ENCODE results near the gene MYO5A. TPM values are rescaled to one million over a fixed set of nuclear protein-coding genes. Genes with fewer than 3 reads are reported as not detected.

Gene MYO5A
- total and polyA plus RNA-seq, 9 of the 15 experiments (the other 6 are each of a cell fraction or from before 2014, with no cell fraction given) = 0.03 to 0.82 (median 0.40) TPM

GRCh38 chr15:52385670-52386069, 143.0 kb downstream of the MYO5A start:
- ATAC-seq = no peak
- Histone ChIP-seq H3K9me3 (replicated peaks; ENCODE audit: control insufficient read depth, insufficient read depth, low read depth, low read length) (no peaks in the 10 kb centered on the region), H3K27me3 (ENCODE audit: control insufficient read depth in 2 of 2, insufficient read depth in 2 of 2, low read length in 2 of 2) (peaks cover 2 to 10% of the 10 kb centered on the region in 2 experiments; a peak in 2 of 5 replicates), H3K79me2 (ENCODE audit: control insufficient read depth, insufficient read depth, low read length) (no peaks in the 10 kb centered on the region), H4K20me1 (replicated peaks; ENCODE audit: control insufficient read depth, insufficient read depth, low read length) (no peaks in the 10 kb centered on the region), H3K36me3 (ENCODE audit: control insufficient read depth, insufficient read depth, low read length) (no peaks in the 10 kb centered on the region), H3K4me1 (replicated peaks in 1 of 2; ENCODE audit: control insufficient read depth in 2 of 2, insufficient read depth in 2 of 2, low read length in 2 of 2) (no peaks in the 10 kb centered on the region), H3K9ac (ENCODE audit: insufficient read depth in 1 of 2, low read depth in 2 of 2, low read length in 2 of 2) (no peak overlapping the region), H3K4me3 (no peak overlapping the region), H3K9me1 (ENCODE audit: control insufficient read depth, insufficient read depth, low read length) (no peaks in the 10 kb centered on the region), H2AFZ (ENCODE audit: low read depth, low read length) (no peak overlapping the region), H3K27ac (ENCODE audit: extremely low read depth, low read depth, low read length) (no peak overlapping the region), H3K4me2 (ENCODE audit: insufficient read depth, low read length) (no peak overlapping the region)
- TF ChIP-seq, protein P1, sequence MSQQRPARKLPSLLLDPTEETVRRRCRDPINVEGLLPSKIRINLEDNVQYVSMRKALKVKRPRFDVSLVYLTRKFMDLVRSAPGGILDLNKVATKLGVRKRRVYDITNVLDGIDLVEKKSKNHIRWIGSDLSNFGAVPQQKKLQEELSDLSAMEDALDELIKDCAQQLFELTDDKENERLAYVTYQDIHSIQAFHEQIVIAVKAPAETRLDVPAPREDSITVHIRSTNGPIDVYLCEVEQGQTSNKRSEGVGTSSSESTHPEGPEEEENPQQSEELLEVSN (IDR thresholded peaks at IDR 0.05; ENCODE audit: borderline replicate concordance in 1 of 2, extremely low read depth in 1 of 2, insufficient read depth in 1 of 2, insufficient read length in 1 of 2, low read depth in 1 of 2, low read length in 1 of 2, poor library complexity in 1 of 2, severe bottlenecking in 1 of 2) = no peak
- no peak for TF ChIP-seq DNMT1 (IDR thresholded peaks at IDR 0.05)
- TF ChIP-seq ZNF140 (CRISPR knock-in tag; IDR thresholded peaks at IDR 0.05) = no peak
- TF ChIP-seq NEUROD1 (IDR thresholded peaks at IDR 0.05; ENCODE audit: borderline replicate concordance, low read depth, low read length, partially characterized antibody) = no peak
- TF ChIP-seq TFAM (CRISPR knock-in tag; conservative IDR thresholded peaks at IDR 0.05) = no peak
- TF ChIP-seq ZNF165 (CRISPR knock-in tag; IDR thresholded peaks at IDR 0.05; ENCODE audit: borderline replicate concordance) = no peak
- TF ChIP-seq, protein P2, sequence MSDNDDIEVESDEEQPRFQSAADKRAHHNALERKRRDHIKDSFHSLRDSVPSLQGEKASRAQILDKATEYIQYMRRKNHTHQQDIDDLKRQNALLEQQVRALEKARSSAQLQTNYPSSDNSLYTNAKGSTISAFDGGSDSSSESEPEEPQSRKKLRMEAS (CRISPR knock-in tag; IDR thresholded peaks at IDR 0.05) = no peak
- TF ChIP-seq SMAD2 (IDR thresholded peaks at IDR 0.05; ENCODE audit: low read depth, low read length) = no peak
- TF ChIP-seq, protein P3, sequence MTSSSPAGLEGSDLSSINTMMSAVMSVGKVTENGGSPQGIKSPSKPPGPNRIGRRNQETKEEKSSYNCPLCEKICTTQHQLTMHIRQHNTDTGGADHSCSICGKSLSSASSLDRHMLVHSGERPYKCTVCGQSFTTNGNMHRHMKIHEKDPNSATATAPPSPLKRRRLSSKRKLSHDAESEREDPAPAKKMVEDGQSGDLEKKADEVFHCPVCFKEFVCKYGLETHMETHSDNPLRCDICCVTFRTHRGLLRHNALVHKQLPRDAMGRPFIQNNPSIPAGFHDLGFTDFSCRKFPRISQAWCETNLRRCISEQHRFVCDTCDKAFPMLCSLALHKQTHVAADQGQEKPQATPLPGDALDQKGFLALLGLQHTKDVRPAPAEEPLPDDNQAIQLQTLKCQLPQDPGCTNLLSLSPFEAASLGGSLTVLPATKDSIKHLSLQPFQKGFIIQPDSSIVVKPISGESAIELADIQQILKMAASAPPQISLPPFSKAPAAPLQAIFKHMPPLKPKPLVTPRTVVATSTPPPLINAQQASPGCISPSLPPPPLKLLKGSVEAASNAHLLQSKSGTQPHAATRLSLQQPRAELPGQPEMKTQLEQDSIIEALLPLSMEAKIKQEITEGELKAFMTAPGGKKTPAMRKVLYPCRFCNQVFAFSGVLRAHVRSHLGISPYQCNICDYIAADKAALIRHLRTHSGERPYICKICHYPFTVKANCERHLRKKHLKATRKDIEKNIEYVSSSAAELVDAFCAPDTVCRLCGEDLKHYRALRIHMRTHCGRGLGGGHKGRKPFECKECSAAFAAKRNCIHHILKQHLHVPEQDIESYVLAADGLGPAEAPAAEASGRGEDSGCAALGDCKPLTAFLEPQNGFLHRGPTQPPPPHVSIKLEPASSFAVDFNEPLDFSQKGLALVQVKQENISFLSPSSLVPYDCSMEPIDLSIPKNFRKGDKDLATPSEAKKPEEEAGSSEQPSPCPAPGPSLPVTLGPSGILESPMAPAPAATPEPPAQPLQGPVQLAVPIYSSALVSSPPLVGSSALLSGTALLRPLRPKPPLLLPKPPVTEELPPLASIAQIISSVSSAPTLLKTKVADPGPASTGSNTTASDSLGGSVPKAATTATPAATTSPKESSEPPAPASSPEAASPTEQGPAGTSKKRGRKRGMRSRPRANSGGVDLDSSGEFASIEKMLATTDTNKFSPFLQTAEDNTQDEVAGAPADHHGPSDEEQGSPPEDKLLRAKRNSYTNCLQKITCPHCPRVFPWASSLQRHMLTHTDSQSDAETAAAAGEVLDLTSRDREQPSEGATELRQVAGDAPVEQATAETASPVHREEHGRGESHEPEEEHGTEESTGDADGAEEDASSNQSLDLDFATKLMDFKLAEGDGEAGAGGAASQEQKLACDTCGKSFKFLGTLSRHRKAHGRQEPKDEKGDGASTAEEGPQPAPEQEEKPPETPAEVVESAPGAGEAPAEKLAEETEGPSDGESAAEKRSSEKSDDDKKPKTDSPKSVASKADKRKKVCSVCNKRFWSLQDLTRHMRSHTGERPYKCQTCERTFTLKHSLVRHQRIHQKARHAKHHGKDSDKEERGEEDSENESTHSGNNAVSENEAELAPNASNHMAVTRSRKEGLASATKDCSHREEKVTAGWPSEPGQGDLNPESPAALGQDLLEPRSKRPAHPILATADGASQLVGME (CRISPR knock-in tag; IDR thresholded peaks at IDR 0.05) = no peak
- no peak for TF ChIP-seq FOXA1 (IDR thresholded peaks at IDR 0.05; ENCODE audit: borderline replicate concordance)
- TF ChIP-seq RUNX1 (IDR thresholded peaks at IDR 0.05; ENCODE audit: low read depth) = no peak
- no peak for TF ChIP-seq ZNF785 (CRISPR knock-in tag; IDR thresholded peaks at IDR 0.05)
- TF ChIP-seq LARP7 (IDR thresholded peaks at IDR 0.05) = no peak
- no peak for TF ChIP-seq ZNF512 (tag; IDR thresholded peaks at IDR 0.05)
- intact Hi-C loops (cut with micrococcal nuclease) = no loop called here
- ChIA-PET POLR2A (no interaction called here), CTCF (ENCODE audit: low intra/inter-chr PET ratio) (no interaction called here)
- no peak for DNase-seq (ENCODE audit: extremely low read depth in 1 of 4, low spot score in 3 of 4)
- BruUV-seq (replicated peaks) = no TSS peak
- FAIRE-seq = no peak
- in situ Hi-C loops (cut with MboI) = no loop called here

Data from K562 (cell line).